ENCODE results near the gene SVIL. TPM values are rescaled to one million over a fixed set of nuclear protein-coding genes. Genes with fewer than 3 reads are reported as not detected.
"Not testable (repeated sequence)": the region's sequence is repeated elsewhere in the genome, so short reads cannot be mapped to it uniquely, and the experiment has no call there.

The SVIL gene
- total and polyA plus RNA-seq, 2 experiments from 2014 or later, result 5.9 to 7.3 TPM

- Histone ChIP-seq H3K79me2 (ENCODE audit: insufficient read depth) (no peaks in the 10 kb centered on the region), H3K4me2 (ENCODE audit: unreplicated experiment) (no peak overlapping the region), H3K4me3 (no peak overlapping the region), H3K9me2 (ENCODE audit: insufficient read depth) (no peaks in the 10 kb centered on the region), H3K9me3 (ENCODE audit: low read depth) (no peaks in the 10 kb centered on the region), H3K36me3 (ENCODE audit: low read depth) (no peaks in the 10 kb centered on the region), H3K27me3 (replicated peaks; ENCODE audit: insufficient read depth) (no peaks in the 10 kb centered on the region), H3K4me1 (ENCODE audit: insufficient read depth) (peaks cover 10% of the 10 kb centered on the region; the same call in 1 of the 2 replicates), H3K27ac (no peak overlapping the region), H4K20me1 (ENCODE audit: insufficient read depth) (no peaks in the 10 kb centered on the region), H2AFZ (no peak overlapping the region), H3F3A (ENCODE audit: insufficient read depth) (no peaks in the 10 kb centered on the region), H3K9ac (no peak overlapping the region)
- DNase-seq, result no peak
- in situ Hi-C loops (cut with MboI), result no loop called here
- no peak for TF ChIP-seq EZH2 (IDR thresholded peaks at IDR 0.05; ENCODE audit: insufficient read depth, poor library complexity, severe bottlenecking)
- TF ChIP-seq EZH2phosphoT487 (IDR thresholded peaks at IDR 0.05; ENCODE audit: insufficient read depth, low read depth), result no peak
- WGBS, 2 experiments (ENCODE audit: low coverage in 1 of 2, low lambda C conversion rate in 2 of 2, missing lambda C conversion rate in 2 of 2), result 77 to 83% methylated on average over 2 of the region's 2 CpGs
Measured at GRCh38 chr10:29615195-29615594, 19.6 kb downstream of the SVIL start.

DNA sequence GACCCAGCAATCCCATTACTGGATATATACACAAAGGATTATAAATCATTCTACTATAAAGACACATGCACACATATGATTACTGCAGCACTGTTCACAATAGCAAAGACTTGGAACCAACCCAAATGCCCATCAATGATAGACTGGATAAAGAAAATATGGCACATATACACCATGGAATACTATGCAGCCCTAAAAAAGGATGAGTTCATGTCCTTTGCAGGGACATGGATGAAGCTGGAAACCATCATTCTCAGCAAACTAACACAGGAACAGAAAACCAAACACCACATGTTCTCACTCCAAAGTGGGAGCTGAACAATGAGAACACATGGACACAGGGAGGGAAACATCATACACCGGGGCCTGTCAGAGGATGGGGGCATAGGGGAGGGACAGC lies 20.5 kb downstream of the SVIL start:
- H3K36me3 ChIP-seq (ENCODE audit: low read depth); H3F3A ChIP-seq (ENCODE audit: insufficient read depth); H3K27ac ChIP-seq; H3K27me3 ChIP-seq (replicated peaks; ENCODE audit: insufficient read depth); DNase-seq; H3K9me2 ChIP-seq (ENCODE audit: insufficient read depth); H3K9ac ChIP-seq; H3K4me1 ChIP-seq (ENCODE audit: insufficient read depth); H4K20me1 ChIP-seq (ENCODE audit: insufficient read depth); H3K4me3 ChIP-seq; H3K4me2 ChIP-seq (ENCODE audit: unreplicated experiment); H3K9me3 ChIP-seq (ENCODE audit: low read depth); H3K79me2 ChIP-seq (ENCODE audit: insufficient read depth); H2AFZ ChIP-seq; in situ Hi-C loops (cut with MboI): not testable (repeated sequence)
- 35 to 75% methylated on average over 1 of the region's 1 CpG for WGBS, 2 experiments (ENCODE audit: low coverage in 1 of 2, low lambda C conversion rate in 2 of 2, missing lambda C conversion rate in 2 of 2)

DNA sequence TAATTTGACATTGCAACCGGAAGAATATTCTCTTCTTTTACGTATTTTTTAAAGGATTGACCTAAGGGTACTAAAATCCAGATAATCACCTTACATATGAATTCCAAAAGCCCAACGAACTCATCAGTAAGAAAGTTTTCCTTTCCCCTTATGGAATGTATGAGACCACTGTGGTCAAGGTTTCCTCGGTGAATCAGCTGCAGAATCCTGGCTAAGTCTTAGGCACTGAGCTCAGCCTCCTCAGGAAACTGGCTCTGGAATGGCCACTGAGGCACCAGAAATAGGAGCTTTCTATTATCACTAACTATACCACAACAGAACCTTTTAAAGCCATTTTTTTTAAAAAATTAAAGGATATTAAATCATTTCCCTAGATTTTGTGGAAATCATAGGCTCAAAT lies 21.0 kb downstream of the SVIL start:
- no peaks in the 10 kb centered on the region for H3K27me3 ChIP-seq (replicated peaks; ENCODE audit: insufficient read depth)
- no peaks in the 10 kb centered on the region for H4K20me1 ChIP-seq (ENCODE audit: insufficient read depth)
- no peaks in the 10 kb centered on the region for H3K9me2 ChIP-seq (ENCODE audit: insufficient read depth)
- H3K4me2 ChIP-seq (ENCODE audit: unreplicated experiment), result no peak overlapping the region
- no peak overlapping the region for H3K9ac ChIP-seq
- no peak overlapping the region for H2AFZ ChIP-seq
- peaks cover 2% of the 10 kb centered on the region; the same call in 1 of the 2 replicates for H3K4me1 ChIP-seq (ENCODE audit: insufficient read depth)
- DNase-seq, result no peak
- 83 to 84% methylated on average over 4 of the region's 4 CpGs for WGBS, 2 experiments (ENCODE audit: low coverage in 1 of 2, low lambda C conversion rate in 2 of 2, missing lambda C conversion rate in 2 of 2)
- H3K4me3 ChIP-seq, result no peak overlapping the region
- no peaks in the 10 kb centered on the region for H3K36me3 ChIP-seq (ENCODE audit: low read depth)
- no peaks in the 10 kb centered on the region for H3K79me2 ChIP-seq (ENCODE audit: insufficient read depth)
- H3K9me3 ChIP-seq (ENCODE audit: low read depth), result no peaks in the 10 kb centered on the region
- H3K27ac ChIP-seq, result no peak overlapping the region
- in situ Hi-C loops (cut with MboI), result no loop called here
- no peaks in the 10 kb centered on the region for H3F3A ChIP-seq (ENCODE audit: insufficient read depth)
- no peak for TF ChIP-seq EZH2phosphoT487 (IDR thresholded peaks at IDR 0.05; ENCODE audit: insufficient read depth, low read depth)
- no peak for TF ChIP-seq EZH2 (IDR thresholded peaks at IDR 0.05; ENCODE audit: insufficient read depth, poor library complexity, severe bottlenecking)

DNA sequence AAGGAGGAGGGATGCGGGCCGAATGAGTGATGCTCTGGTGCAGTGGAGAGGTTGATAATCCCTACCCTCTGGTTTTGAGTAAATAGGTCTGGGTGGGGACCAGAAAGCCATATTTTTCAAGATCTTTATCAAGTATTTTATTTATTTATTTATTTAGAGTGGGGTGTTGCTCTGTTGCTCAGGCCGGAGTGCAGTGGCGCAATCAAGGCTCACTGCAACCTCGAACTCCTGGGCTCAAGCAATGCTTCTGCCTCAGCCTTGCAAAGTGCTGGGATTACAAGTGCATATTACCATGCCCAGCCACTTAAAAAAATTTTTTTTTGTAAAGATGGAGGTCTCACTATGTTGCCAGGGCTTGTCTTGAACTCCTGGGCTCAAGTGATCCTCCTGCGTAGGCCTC lies 21.6 kb downstream of the SVIL start:
- in situ Hi-C loops (cut with MboI), result no loop called here
- no peak for DNase-seq
- Histone ChIP-seq H3K9ac (no peak overlapping the region), H4K20me1 (ENCODE audit: insufficient read depth) (no peaks in the 10 kb centered on the region), H3K27ac (no peak overlapping the region), H3K79me2 (ENCODE audit: insufficient read depth) (no peaks in the 10 kb centered on the region), H3F3A (ENCODE audit: insufficient read depth) (no peaks in the 10 kb centered on the region), H3K9me2 (ENCODE audit: insufficient read depth) (no peaks in the 10 kb centered on the region), H2AFZ (no peak overlapping the region), H3K4me3 (no peak overlapping the region), H3K4me2 (ENCODE audit: unreplicated experiment) (no peak overlapping the region), H3K27me3 (replicated peaks; ENCODE audit: insufficient read depth) (no peaks in the 10 kb centered on the region), H3K4me1 (ENCODE audit: insufficient read depth) (no peaks in the 10 kb centered on the region), H3K9me3 (ENCODE audit: low read depth) (no peaks in the 10 kb centered on the region), H3K36me3 (ENCODE audit: low read depth) (no peaks in the 10 kb centered on the region)
- no peak for TF ChIP-seq EZH2phosphoT487 (IDR thresholded peaks at IDR 0.05; ENCODE audit: insufficient read depth, low read depth)
- TF ChIP-seq EZH2 (IDR thresholded peaks at IDR 0.05; ENCODE audit: insufficient read depth, poor library complexity, severe bottlenecking), result no peak
- WGBS, 2 experiments (ENCODE audit: low coverage in 1 of 2, low lambda C conversion rate in 2 of 2, missing lambda C conversion rate in 2 of 2), result 94 to 96% methylated on average over 6 of the region's 6 CpGs

DNA sequence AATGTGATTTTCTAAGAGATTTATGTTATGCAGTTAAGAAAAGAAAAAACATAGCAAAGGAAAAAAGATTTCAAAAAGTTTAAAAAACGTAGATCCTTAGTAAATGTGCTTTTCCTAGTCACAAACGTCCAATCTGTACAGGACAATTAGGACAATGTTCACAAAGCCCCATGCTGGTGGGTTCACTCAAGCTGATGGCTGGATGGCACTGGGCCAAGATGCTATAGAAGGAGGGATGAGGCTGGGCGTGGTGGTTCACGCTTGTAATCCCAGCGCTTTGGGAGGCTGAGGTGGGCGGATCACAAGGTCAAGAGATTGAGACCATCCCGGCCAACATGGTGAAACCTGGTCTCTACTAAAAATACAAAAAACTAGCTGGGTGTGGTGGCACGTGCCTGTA lies 22.1 kb downstream of the SVIL start:
- 84% methylated on average over 8 of the region's 8 CpGs for WGBS, 2 experiments (ENCODE audit: low coverage in 1 of 2, low lambda C conversion rate in 2 of 2, missing lambda C conversion rate in 2 of 2)
- in situ Hi-C loops (cut with MboI), result no loop called here
- H4K20me1 ChIP-seq (ENCODE audit: insufficient read depth), result no peaks in the 10 kb centered on the region

More for the DNA sequence above, 22.1 kb downstream of the SVIL start:
- Histone ChIP-seq H3K36me3 (ENCODE audit: low read depth) (no peaks in the 10 kb centered on the region), H3K9me2 (ENCODE audit: insufficient read depth) (no peaks in the 10 kb centered on the region), H3K27me3 (replicated peaks; ENCODE audit: insufficient read depth) (no peaks in the 10 kb centered on the region), H3K9me3 (ENCODE audit: low read depth) (no peaks in the 10 kb centered on the region), H3K4me1 (ENCODE audit: insufficient read depth) (no peaks in the 10 kb centered on the region), H3K27ac (no peak overlapping the region), H3K4me2 (ENCODE audit: unreplicated experiment) (no peak overlapping the region), H3K4me3 (no peak overlapping the region), H3F3A (ENCODE audit: insufficient read depth) (no peaks in the 10 kb centered on the region), H2AFZ (no peak overlapping the region), H3K79me2 (ENCODE audit: insufficient read depth) (no peaks in the 10 kb centered on the region), H3K9ac (no peak overlapping the region)
- DNase-seq, result no peak
- TF ChIP-seq EZH2 (IDR thresholded peaks at IDR 0.05; ENCODE audit: insufficient read depth, poor library complexity, severe bottlenecking) (no peak), EZH2phosphoT487 (IDR thresholded peaks at IDR 0.05; ENCODE audit: insufficient read depth, low read depth) (no peak)

Data from GM23248 (cell line).